Measurements from ENCODE around the gene OR2V2. TPM values are rescaled to one million over a fixed set of nuclear protein-coding genes. Genes with fewer than 3 reads are reported as not detected.
"Not testable (repeated sequence)": the region's sequence is repeated elsewhere in the genome, so short reads cannot be mapped to it uniquely, and the experiment has no call there.

Gene OR2V2
- total RNA-seq, 1 experiment from 2014 or later = not detected

GRCh38 chr5:181167814-181168488 is 20.6 kb downstream of the OR2V2 start:
- Histone ChIP-seq H3K4me1 (ENCODE audit: low read length) (peaks cover 26% of the 10 kb centered on the region), H4K20me1 (ENCODE audit: insufficient read depth, low read depth, low read length) (no peaks in the 10 kb centered on the region), H3K27me3 (ENCODE audit: low read length) (no peaks in the 10 kb centered on the region), H3K9ac (ENCODE audit: low read length) (no peak overlapping the region), H3K9me3 (ENCODE audit: low read length) (no peaks in the 10 kb centered on the region), H3K27ac (ENCODE audit: low read length) (no peak overlapping the region), H2AFZ (ENCODE audit: low read length) (no peak overlapping the region), H3K36me3 (ENCODE audit: insufficient read depth, low read length) (no peaks in the 10 kb centered on the region), H3K9me2 (replicated peaks; ENCODE audit: insufficient read depth, low read length) (no peaks in the 10 kb centered on the region), H3K4me3 (ENCODE audit: low read length) (peak overlapping the region; percentile 27; the same call in 1 of the 2 replicates), H3K4me2 (ENCODE audit: low read depth, low read length, poor library complexity, severe bottlenecking) (peak overlapping the region; percentile 49), H3K79me2 (ENCODE audit: low read length) (no peaks in the 10 kb centered on the region)
- DNase-seq = peak; percentile 69

- no peaks in the 10 kb centered on the region for H3K9me2 ChIP-seq (replicated peaks; ENCODE audit: insufficient read depth, low read length)
- H3K9me3 ChIP-seq (ENCODE audit: low read length) = no peaks in the 10 kb centered on the region
- no peak for DNase-seq
- no peak overlapping the region for H2AFZ ChIP-seq (ENCODE audit: low read length)
- no peak overlapping the region for H3K27ac ChIP-seq (ENCODE audit: low read length)
- H3K9ac ChIP-seq (ENCODE audit: low read length) = no peak overlapping the region
- no peaks in the 10 kb centered on the region for H4K20me1 ChIP-seq (ENCODE audit: insufficient read depth, low read depth, low read length)
- no peak overlapping the region for H3K4me3 ChIP-seq (ENCODE audit: low read length)
- H3K27me3 ChIP-seq (ENCODE audit: low read length) = no peaks in the 10 kb centered on the region
- no peaks in the 10 kb centered on the region for H3K79me2 ChIP-seq (ENCODE audit: low read length)
- no peaks in the 10 kb centered on the region for H3K36me3 ChIP-seq (ENCODE audit: insufficient read depth, low read length)
- H3K4me1 ChIP-seq (ENCODE audit: low read length) = peaks cover 31% of the 10 kb centered on the region
- H3K4me2 ChIP-seq (ENCODE audit: low read depth, low read length, poor library complexity, severe bottlenecking) = peak overlapping the region; percentile 49
Observed at GRCh38 chr5:181168595-181169118, 21.3 kb downstream of the OR2V2 start.

DNA sequence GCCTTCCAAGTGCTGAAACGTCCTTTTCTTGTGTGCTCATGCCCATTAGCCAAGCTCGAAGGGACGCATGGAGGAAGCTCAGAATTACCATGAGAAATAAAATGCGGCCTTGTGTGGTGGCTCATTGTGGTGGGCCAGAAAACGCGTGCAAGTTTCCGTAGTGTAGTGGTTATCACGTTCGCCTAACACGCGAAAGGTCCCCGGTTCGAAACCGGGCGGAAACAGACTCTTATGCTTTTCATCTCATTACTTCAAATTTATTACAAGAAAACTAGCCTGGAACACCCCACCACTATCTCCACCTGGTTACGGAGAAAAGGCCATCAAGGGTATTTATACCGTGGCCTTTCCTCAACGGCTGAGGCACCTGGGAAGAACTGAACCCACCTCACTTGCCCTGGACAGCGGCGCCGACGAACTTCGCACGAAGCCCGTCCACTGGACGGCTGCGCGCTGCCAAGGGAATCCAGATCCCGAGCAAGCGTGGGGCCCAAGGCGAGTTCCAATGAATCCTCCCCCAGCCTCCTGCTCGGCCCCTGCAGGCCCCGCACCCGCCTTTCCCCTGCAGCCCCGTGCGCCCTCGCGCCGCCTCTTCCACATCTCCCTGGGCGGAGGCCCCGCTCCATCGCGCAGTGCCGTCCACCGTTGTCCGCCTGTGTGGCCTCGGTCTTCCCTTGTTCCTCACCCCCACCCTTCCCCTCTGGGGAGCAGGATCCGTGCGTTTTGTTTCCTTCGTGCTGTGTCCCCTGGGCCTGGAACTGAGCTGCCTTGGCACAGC is 22.3 kb downstream of the OR2V2 start:
- not testable (repeated sequence) for H3K27ac ChIP-seq (ENCODE audit: low read length); H3K27me3 ChIP-seq (ENCODE audit: low read length); H3K36me3 ChIP-seq (ENCODE audit: insufficient read depth, low read length); H4K20me1 ChIP-seq (ENCODE audit: insufficient read depth, low read depth, low read length); H3K4me3 ChIP-seq (ENCODE audit: low read length); H3K9me2 ChIP-seq (replicated peaks; ENCODE audit: insufficient read depth, low read length); H2AFZ ChIP-seq (ENCODE audit: low read length); H3K9me3 ChIP-seq (ENCODE audit: low read length); H3K4me2 ChIP-seq (ENCODE audit: low read depth, low read length, poor library complexity, severe bottlenecking); H3K79me2 ChIP-seq (ENCODE audit: low read length); H3K9ac ChIP-seq (ENCODE audit: low read length)
- H3K4me1 ChIP-seq (ENCODE audit: low read length) = peaks cover 31% of the 10 kb centered on the region
- DNase-seq = peak; percentile 75

DNA sequence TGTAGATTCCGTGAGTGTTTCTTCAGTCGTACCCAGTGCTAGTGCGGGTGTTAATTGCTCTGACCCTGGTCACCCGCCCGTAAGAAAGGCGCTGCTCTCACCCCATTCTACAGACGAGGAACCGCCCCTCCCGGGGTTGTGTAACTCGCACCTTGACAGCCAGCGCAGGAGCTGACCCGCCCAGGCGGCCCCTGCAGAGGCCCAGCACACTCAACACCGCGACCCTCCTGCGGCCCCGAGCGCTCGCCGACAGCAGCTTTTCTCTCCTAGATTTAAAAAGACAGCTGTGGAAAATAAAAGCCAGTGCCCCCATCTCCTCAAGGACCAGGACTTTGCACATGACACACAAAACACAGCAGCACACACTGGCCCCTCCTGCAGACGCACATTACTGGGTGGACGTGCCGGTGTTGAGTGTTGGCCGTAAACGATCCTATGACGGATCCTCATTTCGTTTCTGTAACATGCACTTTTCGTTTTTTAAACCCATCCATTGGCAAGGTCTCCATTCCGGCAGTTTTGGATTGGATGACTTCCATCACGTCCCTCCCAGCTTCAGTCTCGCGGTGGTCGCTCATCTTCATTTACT is 22.9 kb downstream of the OR2V2 start:
- Histone ChIP-seq H3K27me3 (ENCODE audit: low read length) (no peaks in the 10 kb centered on the region), H4K20me1 (ENCODE audit: insufficient read depth, low read depth, low read length) (no peaks in the 10 kb centered on the region), H3K4me1 (ENCODE audit: low read length) (peaks cover 31% of the 10 kb centered on the region), H3K36me3 (ENCODE audit: insufficient read depth, low read length) (no peaks in the 10 kb centered on the region), H3K4me3 (ENCODE audit: low read length) (no peak overlapping the region), H3K9me2 (replicated peaks; ENCODE audit: insufficient read depth, low read length) (no peaks in the 10 kb centered on the region), H3K9ac (ENCODE audit: low read length) (no peak overlapping the region), H3K79me2 (ENCODE audit: low read length) (no peaks in the 10 kb centered on the region), H3K9me3 (ENCODE audit: low read length) (no peaks in the 10 kb centered on the region), H3K4me2 (ENCODE audit: low read depth, low read length, poor library complexity, severe bottlenecking) (no peak overlapping the region), H3K27ac (ENCODE audit: low read length) (no peak overlapping the region), H2AFZ (ENCODE audit: low read length) (no peak overlapping the region)
- DNase-seq = no peak

GRCh38 chr5:181170996-181171395 is 23.6 kb downstream of the OR2V2 start:
- H3K9ac ChIP-seq (ENCODE audit: low read length) = no peak overlapping the region
- no peaks in the 10 kb centered on the region for H3K9me2 ChIP-seq (replicated peaks; ENCODE audit: insufficient read depth, low read length)
- no peaks in the 10 kb centered on the region for H3K36me3 ChIP-seq (ENCODE audit: insufficient read depth, low read length)
- no peaks in the 10 kb centered on the region for H3K27me3 ChIP-seq (ENCODE audit: low read length)
- H3K79me2 ChIP-seq (ENCODE audit: low read length) = no peaks in the 10 kb centered on the region
- no peak overlapping the region for H3K4me2 ChIP-seq (ENCODE audit: low read depth, low read length, poor library complexity, severe bottlenecking)
- H2AFZ ChIP-seq (ENCODE audit: low read length) = no peak overlapping the region
- peaks cover 31% of the 10 kb centered on the region for H3K4me1 ChIP-seq (ENCODE audit: low read length)
- no peaks in the 10 kb centered on the region for H4K20me1 ChIP-seq (ENCODE audit: insufficient read depth, low read depth, low read length)
- DNase-seq = no peak
- no peaks in the 10 kb centered on the region for H3K9me3 ChIP-seq (ENCODE audit: low read length)
- H3K27ac ChIP-seq (ENCODE audit: low read length) = no peak overlapping the region
- no peak overlapping the region for H3K4me3 ChIP-seq (ENCODE audit: low read length)

DNA sequence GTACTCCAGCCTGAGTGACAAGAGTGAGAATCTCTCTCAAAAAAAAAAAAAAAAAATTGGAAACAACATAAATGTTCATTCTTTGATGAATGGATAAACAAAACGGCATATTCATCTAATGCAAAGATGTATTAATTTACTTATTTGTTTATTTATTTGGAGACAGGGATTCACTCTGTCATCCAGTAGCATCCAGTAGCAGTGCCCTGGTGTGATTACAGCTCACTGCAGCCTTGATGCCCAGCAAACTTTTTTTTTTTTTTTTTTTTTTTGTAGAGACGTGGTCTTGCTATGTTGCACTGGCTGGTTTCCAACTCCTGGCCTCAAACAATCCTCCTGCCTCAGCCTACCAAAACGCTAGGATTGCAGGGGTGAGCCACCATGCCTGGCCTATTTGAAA is 24.4 kb downstream of the OR2V2 start:
- H3K9ac ChIP-seq (ENCODE audit: low read length) = no peak overlapping the region
- no peaks in the 10 kb centered on the region for H3K9me2 ChIP-seq (replicated peaks; ENCODE audit: insufficient read depth, low read length)
- no peaks in the 10 kb centered on the region for H3K36me3 ChIP-seq (ENCODE audit: insufficient read depth, low read length)
- H3K79me2 ChIP-seq (ENCODE audit: low read length) = no peaks in the 10 kb centered on the region
- peaks cover 29% of the 10 kb centered on the region for H3K4me1 ChIP-seq (ENCODE audit: low read length)
- H3K4me2 ChIP-seq (ENCODE audit: low read depth, low read length, poor library complexity, severe bottlenecking) = no peak overlapping the region
- no peak overlapping the region for H2AFZ ChIP-seq (ENCODE audit: low read length)
- no peaks in the 10 kb centered on the region for H3K27me3 ChIP-seq (ENCODE audit: low read length)
- no peaks in the 10 kb centered on the region for H4K20me1 ChIP-seq (ENCODE audit: insufficient read depth, low read depth, low read length)
- H3K27ac ChIP-seq (ENCODE audit: low read length) = no peak overlapping the region
- H3K9me3 ChIP-seq (ENCODE audit: low read length) = no peaks in the 10 kb centered on the region
- DNase-seq = no peak
- no peak overlapping the region for H3K4me3 ChIP-seq (ENCODE audit: low read length)

DNA sequence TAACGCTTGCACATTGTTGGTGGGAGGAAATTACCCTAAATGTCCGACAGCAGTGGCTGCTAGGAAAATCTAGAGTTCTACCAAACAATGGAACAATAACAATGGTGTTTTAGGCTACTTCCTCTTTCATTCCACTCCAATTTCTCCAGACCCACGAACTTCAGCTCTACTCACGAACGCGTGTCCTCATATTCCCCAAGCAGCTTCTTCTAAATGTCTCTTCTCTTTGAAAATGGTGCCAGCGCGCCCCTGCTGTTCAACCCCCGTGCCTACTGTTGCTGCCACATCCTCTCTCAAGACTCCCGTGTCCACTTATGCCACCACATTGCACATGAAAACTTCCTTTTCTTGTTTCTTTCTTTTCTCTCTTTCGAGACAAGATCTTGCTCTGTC is 25.6 kb downstream of the OR2V2 start:
- Histone ChIP-seq H3K27ac (ENCODE audit: low read length) (no peak overlapping the region), H3K9ac (ENCODE audit: low read length) (peak overlapping the region; percentile 43; the same call in 1 of the 2 replicates), H3K79me2 (ENCODE audit: low read length) (no peaks in the 10 kb centered on the region), H3K4me1 (ENCODE audit: low read length) (peaks cover 17% of the 10 kb centered on the region), H2AFZ (ENCODE audit: low read length) (peak overlapping the region; percentile 87; the same call in 1 of the 2 replicates), H4K20me1 (ENCODE audit: insufficient read depth, low read depth, low read length) (no peaks in the 10 kb centered on the region), H3K36me3 (ENCODE audit: insufficient read depth, low read length) (no peaks in the 10 kb centered on the region), H3K27me3 (ENCODE audit: low read length) (no peaks in the 10 kb centered on the region), H3K4me2 (ENCODE audit: low read depth, low read length, poor library complexity, severe bottlenecking) (peak overlapping the region; percentile 56), H3K9me2 (replicated peaks; ENCODE audit: insufficient read depth, low read length) (no peaks in the 10 kb centered on the region), H3K4me3 (ENCODE audit: low read length) (peak overlapping the region; percentile 35; the same call in 1 of the 2 replicates), H3K9me3 (ENCODE audit: low read length) (no peaks in the 10 kb centered on the region)
- DNase-seq = no peak

All from Karpas-422 (cell line).